MCF 10A (cell line): ENCODE results near the gene XPO6. TPM values are rescaled to one million over a fixed set of nuclear protein-coding genes. Genes with fewer than 3 reads are reported as not detected.
A peak's percentile ranks its signal among the peaks of the same experiment; 100 is the strongest.

Source experiments
- BruUV-seq: library from RNA; stranded (reverse); fragments of 400-500 nt; replicated peaks from 2 replicates; lab custom pipeline; 2021; lab: Mats Ljungman, UMichigan
- CTCF ChIA-PET: fragments of 300-600 bp; sonication (Branson Sonifier 250); formaldehyde crosslinking; extraction: SDS; loops from one replicate; lab custom pipeline; 2021; ENCODE audit warnings: antibody characterized with exemption, inconsistent platforms; lab: Yijun Ruan, JAX
- POLR2A ChIA-PET: fragments of 300-600, 350-650 bp; sonication (Branson Sonifier 250); formaldehyde crosslinking; extraction: SDS; loops from one replicate; lab custom pipeline; 2020; ENCODE audit warnings: antibody characterized with exemption, inconsistent platforms; lab: Yijun Ruan, JAX
- DNase-seq: peaks from one replicate; pipeline ENCODE4 v3.0.0-alpha.2; 2018; ENCODE audit not compliant: unreplicated experiment
- H3K27ac Mint-ChIP-seq: one replicate; pipeline ENCODE4 v1.8.0; 2022; ENCODE audit warnings: mild to moderate bottlenecking, low read depth, mixed read lengths; ENCODE audit not compliant: unreplicated experiment
- H3K27me3 Mint-ChIP-seq: one replicate; pipeline ENCODE4 v1.8.0; 2022; ENCODE audit warnings: mixed read lengths; ENCODE audit not compliant: insufficient read depth, unreplicated experiment
- H3K36me3 Mint-ChIP-seq: one replicate; pipeline ENCODE4 v1.8.0; 2022; ENCODE audit warnings: mild to moderate bottlenecking, moderate library complexity, mixed read lengths; ENCODE audit not compliant: insufficient read depth, unreplicated experiment
- H3K4me1 Mint-ChIP-seq: one replicate; pipeline ENCODE4 v1.8.0; 2022; ENCODE audit warnings: mixed read lengths; ENCODE audit not compliant: insufficient read depth, unreplicated experiment
- H3K4me3 Mint-ChIP-seq: one replicate; pipeline ENCODE4 v1.8.0; 2022; ENCODE audit warnings: mild to moderate bottlenecking, moderate library complexity, mixed read lengths; ENCODE audit not compliant: unreplicated experiment
- H3K9me3 Mint-ChIP-seq: one replicate; pipeline ENCODE4 v1.8.0; 2022; ENCODE audit warnings: mixed read lengths; ENCODE audit not compliant: unreplicated experiment
- CTCF ChIP-seq: fragments of 200-600 bp; IDR thresholded peaks from one replicate; pipeline ENCODE4 v1.8.0; 2022; ENCODE audit warnings: antibody characterized with exemption, mild to moderate bottlenecking; ENCODE audit not compliant: unreplicated experiment
- intact Hi-C: fragments of 100-400 bp; cut with micrococcal nuclease; formaldehyde crosslinking; loops from 2 replicates; pipeline ENCODE4 v1.14.1; 2022
- total RNA-seq: library from RNA; stranded (reverse); gene quantifications from 2 replicates; pipeline ENCODE4 v1.2.3, GENCODE V29; 2022

Gene XPO6
- total RNA-seq, 1 experiment from 2014 or later, result 200 TPM

GRCh38 chr16:28204204-28204603 is 7.6 kb downstream of the XPO6 start:
- no peak for DNase-seq
- POLR2A ChIA-PET, result no interaction called here
- H3K27ac Mint-ChIP-seq, result no peak overlapping the region
- CTCF ChIA-PET, result interaction anchor here (0.5 kb wide), 1 partner anchor 1722 kb away, joined by 3 read pairs; the partner anchor contains the start of gene KCTD13
- peaks cover 46% of the 10 kb centered on the region for H3K36me3 Mint-ChIP-seq
- no peak for TF ChIP-seq CTCF
- peaks cover 32% of the 10 kb centered on the region for H3K4me1 Mint-ChIP-seq
- no TSS peak for BruUV-seq
- H3K9me3 Mint-ChIP-seq, result no peaks in the 10 kb centered on the region
- no peaks in the 10 kb centered on the region for H3K27me3 Mint-ChIP-seq
- intact Hi-C loops, result no loop called here
- no peak overlapping the region for H3K4me3 Mint-ChIP-seq

- Mint-ChIP-seq H3K4me3 (no peak overlapping the region), H3K27ac (no peak overlapping the region), H3K4me1 (peaks cover 16% of the 10 kb centered on the region), H3K36me3 (peaks cover 28% of the 10 kb centered on the region), H3K27me3 (no peaks in the 10 kb centered on the region), H3K9me3 (no peaks in the 10 kb centered on the region)
- ChIA-PET CTCF (no interaction called here), POLR2A (interaction anchor here (1.4 to 2.1 kb wide), 2 partner anchors 9 to 11 kb away, joined by 6 to 9 read pairs; no protein-coding TSS in a partner anchor)
- no peak for TF ChIP-seq CTCF
- intact Hi-C loops, result no loop called here
- DNase-seq, result no peak
- BruUV-seq, result no TSS peak
Observed at GRCh38 chr16:28202147-28202746, 9.5 kb downstream of the XPO6 start.

- H3K9me3 Mint-ChIP-seq, result no peaks in the 10 kb centered on the region
- DNase-seq, result no peak
- no TSS peak for BruUV-seq
- TF ChIP-seq CTCF, result no peak
- intact Hi-C loops, result no loop called here
- ChIA-PET CTCF (no interaction called here), POLR2A (no interaction called here)
- H3K27ac Mint-ChIP-seq, result peak overlapping the region; percentile 17
- H3K27me3 Mint-ChIP-seq, result no peaks in the 10 kb centered on the region
- H3K36me3 Mint-ChIP-seq, result peaks cover 29% of the 10 kb centered on the region
- H3K4me3 Mint-ChIP-seq, result no peak overlapping the region
- H3K4me1 Mint-ChIP-seq, result peaks cover 22% of the 10 kb centered on the region
Observed at GRCh38 chr16:28200661-28201060, 11.1 kb downstream of the XPO6 start.

GRCh38 chr16:28196387-28196987 is 15.3 kb downstream of the XPO6 start:
- intact Hi-C loops, result no loop called here
- no peak for TF ChIP-seq CTCF
- ChIA-PET CTCF (interaction anchor here (1.3 kb wide), 1 partner anchor 14 kb away, joined by 6 read pairs; no protein-coding TSS in a partner anchor), POLR2A (interaction anchor here (1.0 kb wide), 1 partner anchor 14 kb away, joined by 4 read pairs; no protein-coding TSS in a partner anchor)
- no peaks in the 10 kb centered on the region for H3K27me3 Mint-ChIP-seq
- no peaks in the 10 kb centered on the region for H3K9me3 Mint-ChIP-seq
- BruUV-seq, result no TSS peak
- DNase-seq, result no peak
- peaks cover 28% of the 10 kb centered on the region for H3K36me3 Mint-ChIP-seq
- no peak overlapping the region for H3K4me3 Mint-ChIP-seq
- H3K27ac Mint-ChIP-seq, result peak overlapping the region; percentile 91
- H3K4me1 Mint-ChIP-seq, result peaks cover 38% of the 10 kb centered on the region
